ENCODE measurements around the gene ZNF827.

Gene ZNF827

DNA sequence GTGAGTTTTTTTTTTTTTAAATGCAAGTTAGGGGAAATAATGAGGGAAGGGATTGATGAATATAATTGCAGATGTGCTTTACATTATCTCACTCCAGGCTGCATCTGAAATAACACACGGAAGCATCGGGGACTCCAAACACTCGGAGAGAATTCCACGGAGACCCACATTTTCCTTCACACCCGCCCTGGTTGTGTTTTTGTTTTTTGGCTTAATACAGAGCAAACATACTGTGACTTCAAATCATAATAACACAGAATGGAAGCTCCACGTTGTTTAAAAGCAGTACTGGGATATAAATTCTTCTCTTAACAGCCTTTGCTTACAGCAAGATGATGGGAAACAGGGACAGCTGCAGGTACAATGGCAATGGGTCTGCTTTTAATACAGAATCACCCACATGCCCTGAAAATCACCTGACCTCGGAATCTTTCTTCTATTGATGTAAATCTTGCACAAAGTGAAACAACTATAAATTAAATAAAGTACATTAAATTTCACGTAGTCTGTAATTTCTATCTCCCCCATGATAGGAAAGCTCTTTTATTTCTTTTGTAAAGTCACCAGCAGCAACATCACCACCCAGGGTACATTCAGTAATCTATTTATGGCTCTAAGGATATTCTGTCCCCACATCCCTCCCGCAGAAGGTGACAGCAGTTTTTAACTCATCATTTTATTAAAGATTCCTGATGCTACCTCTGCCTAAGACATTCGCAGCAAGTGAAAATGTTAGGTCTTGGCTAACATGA, 119.3 kb downstream of the ZNF827 start:
- H3K36me3 ChIP-seq (replicated peaks) = no peaks in the 10 kb centered on the region; the same call in none of the 2 replicates
- in situ Hi-C loops (cut with MboI; ENCODE audit: low sequenced_read_pairs) = no loop called here
- no peaks in the 10 kb centered on the region for H3K9me3 ChIP-seq
- H3K27me3 ChIP-seq (ENCODE audit: low read depth) = no peaks in the 10 kb centered on the region
- H3K4me3 ChIP-seq = no peak overlapping the region
- H3K4me1 ChIP-seq = peaks cover 5% of the 10 kb centered on the region; the same call in 1 of the 2 replicates
- no peak for DNase-seq (ENCODE audit: low spot score in 2 of 2)

- Histone ChIP-seq H3K4me1 (peaks cover 5% of the 10 kb centered on the region; the same call in 1 of the 2 replicates), H3K4me3 (no peak overlapping the region), H3K9me3 (no peaks in the 10 kb centered on the region), H3K36me3 (replicated peaks) (peaks cover under 1% of the 10 kb centered on the region; the same call in 1 of the 2 replicates), H3K27me3 (ENCODE audit: low read depth) (no peaks in the 10 kb centered on the region)
- no peak for DNase-seq (ENCODE audit: low spot score in 2 of 2)
- in situ Hi-C loops (cut with MboI; ENCODE audit: low sequenced_read_pairs) = no loop called here
Observed at GRCh38 chr4:145818011-145818410, 120.6 kb downstream of the ZNF827 start.

- Histone ChIP-seq H3K27me3 (ENCODE audit: low read depth) (no peaks in the 10 kb centered on the region), H3K4me3 (no peak overlapping the region), H3K36me3 (replicated peaks) (peaks cover 6% of the 10 kb centered on the region; the same call in 1 of the 2 replicates), H3K4me1 (peaks cover 7% of the 10 kb centered on the region), H3K9me3 (no peaks in the 10 kb centered on the region)
- no peak for DNase-seq (ENCODE audit: low spot score in 2 of 2)
- in situ Hi-C loops (cut with MboI; ENCODE audit: low sequenced_read_pairs) = no loop called here
Observed at GRCh38 chr4:145816091-145816490, 122.5 kb downstream of the ZNF827 start.

DNA sequence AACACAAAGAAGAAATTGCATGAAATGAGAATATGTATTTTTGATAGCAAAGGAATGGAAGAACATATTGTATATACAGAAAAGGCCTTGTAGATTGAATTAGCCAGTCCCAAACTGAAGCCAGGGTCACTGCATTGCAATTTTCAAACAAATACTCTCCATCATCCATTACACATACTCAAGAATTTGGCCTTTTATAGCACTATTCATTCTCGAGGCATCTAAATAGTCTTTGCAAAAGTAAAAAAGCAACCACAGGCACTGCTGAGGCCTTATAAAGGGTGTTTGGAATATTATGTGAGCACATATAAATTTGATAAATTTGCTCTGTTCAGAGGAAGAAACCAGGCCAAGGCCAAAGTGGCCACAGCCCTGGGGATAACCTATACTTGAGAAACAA, 123.0 kb downstream of the ZNF827 start:
- H3K27me3 ChIP-seq (ENCODE audit: low read depth) = no peaks in the 10 kb centered on the region
- no peak for DNase-seq (ENCODE audit: low spot score in 2 of 2)

GRCh38 chr4:145815027-145815612, 123.5 kb downstream of the ZNF827 start:
- in situ Hi-C loops (cut with MboI; ENCODE audit: low sequenced_read_pairs) = no loop called here
- DNase-seq (ENCODE audit: low spot score in 2 of 2) = no peak

More for the DNA sequence above, 123.0 kb downstream of the ZNF827 start:
- H3K9me3 ChIP-seq = no peaks in the 10 kb centered on the region
- H3K4me1 ChIP-seq = peaks cover 12% of the 10 kb centered on the region
- peaks cover 6% of the 10 kb centered on the region; the same call in 1 of the 2 replicates for H3K36me3 ChIP-seq (replicated peaks)
- in situ Hi-C loops (cut with MboI; ENCODE audit: low sequenced_read_pairs) = no loop called here
- H3K4me3 ChIP-seq = no peak overlapping the region

DNA sequence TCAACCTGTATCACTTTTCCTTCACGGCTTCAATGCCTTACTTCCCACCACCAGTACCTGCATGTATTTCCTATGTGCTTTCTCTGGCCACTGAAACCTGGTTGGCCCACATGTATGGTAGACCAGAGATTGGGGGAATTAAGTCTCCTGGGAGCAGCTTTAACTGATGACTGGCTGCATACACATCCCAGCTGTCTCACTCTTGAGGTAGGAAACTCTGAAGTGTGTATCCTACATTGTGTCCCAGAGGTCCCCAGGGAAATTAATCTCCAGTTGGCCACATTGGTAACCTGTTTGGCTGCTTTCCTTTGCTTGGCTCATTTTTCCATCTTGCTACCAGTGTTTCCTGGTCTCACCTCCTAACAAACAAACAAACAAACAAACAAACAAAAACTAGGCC, 124.4 kb downstream of the ZNF827 start:
- Histone ChIP-seq H3K4me3 (no peak overlapping the region), H3K4me1 (peaks cover 23% of the 10 kb centered on the region), H3K9me3 (0 out of 2 replicates have a peak, but pooled peaks cover 5% of the 10 kb centered on the region), H3K27me3 (ENCODE audit: low read depth) (no peaks in the 10 kb centered on the region), H3K36me3 (replicated peaks) (peaks cover 6% of the 10 kb centered on the region; the same call in 1 of the 2 replicates)
- in situ Hi-C loops (cut with MboI; ENCODE audit: low sequenced_read_pairs) = no loop called here
- no peak for DNase-seq (ENCODE audit: low spot score in 2 of 2)

More at GRCh38 chr4:145815027-145815612, 123.5 kb downstream of the ZNF827 start:
- Histone ChIP-seq H3K4me1 (peaks cover 17% of the 10 kb centered on the region), H3K4me3 (no peak overlapping the region), H3K27me3 (ENCODE audit: low read depth) (no peaks in the 10 kb centered on the region), H3K36me3 (replicated peaks) (peaks cover 6% of the 10 kb centered on the region; the same call in 1 of the 2 replicates), H3K9me3 (no peaks in the 10 kb centered on the region)

- no peak for DNase-seq (ENCODE audit: low spot score in 2 of 2)
- Histone ChIP-seq H3K4me3 (no peak overlapping the region), H3K9me3 (0 out of 2 replicates have a peak, but pooled peaks cover 5% of the 10 kb centered on the region), H3K27me3 (ENCODE audit: low read depth) (no peaks in the 10 kb centered on the region), H3K36me3 (replicated peaks) (peaks cover 6% of the 10 kb centered on the region; the same call in 1 of the 2 replicates), H3K4me1 (peaks cover 29% of the 10 kb centered on the region)
- in situ Hi-C loops (cut with MboI; ENCODE audit: low sequenced_read_pairs) = no loop called here
Observed at GRCh38 chr4:145812919-145813318, 125.7 kb downstream of the ZNF827 start.

- no peak for DNase-seq (ENCODE audit: low spot score in 2 of 2)
- Histone ChIP-seq H3K9me3 (0 out of 2 replicates have a peak, but pooled peaks cover 5% of the 10 kb centered on the region), H3K27me3 (ENCODE audit: low read depth) (no peaks in the 10 kb centered on the region), H3K4me3 (no peak overlapping the region), H3K4me1 (peaks cover 51% of the 10 kb centered on the region), H3K36me3 (replicated peaks) (peaks cover 6% of the 10 kb centered on the region; the same call in 1 of the 2 replicates)
- in situ Hi-C loops (cut with MboI; ENCODE audit: low sequenced_read_pairs) = no loop called here
Observed at GRCh38 chr4:145808848-145809512, 129.6 kb downstream of the ZNF827 start.

- Histone ChIP-seq H3K27me3 (ENCODE audit: low read depth) (no peaks in the 10 kb centered on the region), H3K36me3 (replicated peaks) (peaks cover 6% of the 10 kb centered on the region; the same call in 1 of the 2 replicates), H3K4me3 (no peak overlapping the region), H3K9me3 (0 out of 2 replicates have a peak, but pooled peaks cover 5% of the 10 kb centered on the region), H3K4me1 (peaks cover 58% of the 10 kb centered on the region)
- in situ Hi-C loops (cut with MboI; ENCODE audit: low sequenced_read_pairs) = no loop called here
- peak; percentile 79 to 88 for DNase-seq (ENCODE audit: low spot score in 2 of 2)
Observed at GRCh38 chr4:145808021-145808650, 130.5 kb downstream of the ZNF827 start.

GRCh38 chr4:145805490-145805889, 133.1 kb downstream of the ZNF827 start:
- H3K9me3 ChIP-seq = 0 out of 2 replicates have a peak, but pooled peaks cover 5% of the 10 kb centered on the region
- peak in 1 of 2 experiments; percentile 37 for DNase-seq (ENCODE audit: low spot score in 2 of 2)
- no peaks in the 10 kb centered on the region for H3K27me3 ChIP-seq (ENCODE audit: low read depth)
- H3K36me3 ChIP-seq (replicated peaks) = no peaks in the 10 kb centered on the region
- no peak overlapping the region for H3K4me3 ChIP-seq
- H3K4me1 ChIP-seq = peaks cover 54% of the 10 kb centered on the region
- in situ Hi-C loops (cut with MboI; ENCODE audit: low sequenced_read_pairs) = no loop called here

- in situ Hi-C loops (cut with MboI; ENCODE audit: low sequenced_read_pairs) = no loop called here
- no peaks in the 10 kb centered on the region for H3K36me3 ChIP-seq (replicated peaks)
- H3K9me3 ChIP-seq = no peaks in the 10 kb centered on the region
- no peaks in the 10 kb centered on the region for H3K27me3 ChIP-seq (ENCODE audit: low read depth)
- no peak overlapping the region for H3K4me3 ChIP-seq
- peaks cover 42% of the 10 kb centered on the region for H3K4me1 ChIP-seq
- DNase-seq (ENCODE audit: low spot score in 2 of 2) = no peak
Observed at GRCh38 chr4:145804116-145804515, 134.5 kb downstream of the ZNF827 start.

GRCh38 chr4:145799223-145799622, 139.4 kb downstream of the ZNF827 start:
- no peaks in the 10 kb centered on the region for H3K27me3 ChIP-seq (ENCODE audit: low read depth)
- DNase-seq (ENCODE audit: low spot score in 2 of 2) = no peak
- no peaks in the 10 kb centered on the region for H3K9me3 ChIP-seq
- H3K36me3 ChIP-seq (replicated peaks) = no peaks in the 10 kb centered on the region
- no peak overlapping the region for H3K4me3 ChIP-seq
- in situ Hi-C loops (cut with MboI; ENCODE audit: low sequenced_read_pairs) = no loop called here
- peaks cover 14% of the 10 kb centered on the region for H3K4me1 ChIP-seq

GRCh38 chr4:145797278-145797677, 141.3 kb downstream of the ZNF827 start:
- Histone ChIP-seq H3K36me3 (replicated peaks) (no peaks in the 10 kb centered on the region), H3K4me3 (no peak overlapping the region), H3K4me1 (peaks cover 4% of the 10 kb centered on the region; the same call in 1 of the 2 replicates), H3K27me3 (ENCODE audit: low read depth) (no peaks in the 10 kb centered on the region), H3K9me3 (no peaks in the 10 kb centered on the region)
- in situ Hi-C loops (cut with MboI; ENCODE audit: low sequenced_read_pairs) = no loop called here
- DNase-seq (ENCODE audit: low spot score in 2 of 2) = no peak

Data from HAP-1 (cell line).